NCI-H226 (cell line): ENCODE data around the gene CEBPZ.
A peak's percentile ranks its signal among the peaks of the same experiment; 100 is the strongest.
"Not testable (repeated sequence)": the region's sequence is repeated elsewhere in the genome, so short reads cannot be mapped to it uniquely, and the experiment has no call there.

Source experiments
- DNase-seq: peaks from one replicate; pipeline ENCODE4 v3.0.0-alpha.2; 2015

The CEBPZ gene

DNA sequence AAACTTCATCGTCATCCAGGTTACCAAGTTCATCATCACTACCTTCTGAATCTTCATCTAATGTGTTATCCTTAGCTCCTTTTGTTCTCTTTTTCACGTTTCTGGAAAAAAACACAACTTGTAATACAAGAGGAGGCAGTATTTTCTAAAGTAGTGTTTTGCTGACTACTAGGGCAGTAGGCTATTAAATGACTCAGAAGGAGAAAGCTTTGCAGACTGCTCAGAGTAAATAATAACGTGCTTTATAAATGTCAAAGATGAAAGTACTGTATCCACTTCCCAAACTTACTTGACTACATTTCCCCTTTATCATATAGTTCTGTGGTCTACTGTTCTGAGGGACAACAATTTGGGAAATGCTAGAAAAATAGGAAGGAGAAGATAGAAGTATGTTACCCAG lies 19.5 kb downstream of the CEBPZ start:
- DNase-seq: no peak

DNA sequence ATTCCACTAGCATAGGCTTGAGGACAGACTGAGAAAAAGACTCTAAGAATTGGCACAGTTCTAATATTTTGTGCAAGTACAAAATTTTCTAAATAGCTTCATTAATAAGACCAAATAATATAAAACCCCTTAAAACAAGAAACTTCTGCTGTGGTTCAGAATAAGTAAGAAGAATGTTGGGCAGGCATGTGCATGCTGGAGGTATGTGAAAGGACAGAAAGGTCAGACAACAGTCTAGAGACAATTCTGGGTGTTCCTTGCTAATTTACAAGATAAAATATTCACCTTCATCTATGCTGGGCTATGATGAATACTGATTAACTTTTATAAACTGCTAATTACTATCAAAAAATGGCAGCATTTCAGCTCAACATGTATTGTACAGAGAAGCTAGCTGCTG lies 20.2 kb downstream of the CEBPZ start:
- DNase-seq: no peak

DNA sequence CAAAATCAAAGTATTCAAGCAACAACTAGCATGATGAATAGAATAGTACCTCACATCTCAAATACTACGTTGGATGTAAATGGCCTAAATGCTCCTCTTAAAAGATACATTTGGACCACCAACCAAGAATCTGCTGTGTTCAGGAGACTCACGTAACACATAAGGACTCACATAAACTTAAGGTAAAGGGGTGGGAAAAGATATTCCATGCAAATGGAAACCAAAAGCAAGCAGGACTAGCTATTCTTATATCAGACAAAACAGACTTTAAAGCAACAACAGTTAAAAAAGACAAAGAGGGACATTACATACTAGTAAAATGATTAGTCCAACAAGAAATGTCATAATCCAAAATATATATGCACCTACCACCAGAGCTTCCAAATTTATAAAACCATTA lies 24.6 kb downstream of the CEBPZ start:
- not testable (repeated sequence) for DNase-seq

DNA sequence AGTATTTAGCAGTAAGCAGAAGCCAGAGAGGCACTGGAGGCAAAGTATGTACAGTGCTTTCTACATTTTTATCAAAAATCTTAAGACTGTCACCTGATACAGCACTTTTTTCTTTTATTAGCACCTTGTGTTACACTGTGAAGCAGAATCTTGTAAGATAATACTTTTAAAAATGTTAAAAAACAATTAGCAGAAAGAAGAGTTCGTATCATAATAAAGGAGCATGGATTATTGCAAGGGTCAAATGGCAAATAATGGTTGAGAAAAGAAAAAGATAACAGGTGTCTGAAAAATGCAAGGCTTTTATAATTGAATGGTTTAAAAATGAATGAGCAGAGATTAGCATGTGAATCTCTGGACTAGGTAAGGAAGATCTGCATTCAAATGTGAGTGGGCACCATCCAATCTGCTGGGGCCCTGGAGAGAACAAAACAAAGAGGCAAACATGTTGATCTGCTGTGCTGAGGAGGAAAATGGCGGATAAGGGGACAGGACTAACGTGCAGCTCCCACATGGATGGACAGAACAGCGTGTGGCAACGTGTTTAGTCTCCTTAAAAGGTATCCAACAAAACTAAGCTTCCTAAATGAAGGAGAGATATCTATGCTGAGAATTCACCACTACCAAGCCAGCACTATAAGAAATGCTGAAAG lies 25.6 kb downstream of the CEBPZ start:
- DNase-seq: no peak

DNA sequence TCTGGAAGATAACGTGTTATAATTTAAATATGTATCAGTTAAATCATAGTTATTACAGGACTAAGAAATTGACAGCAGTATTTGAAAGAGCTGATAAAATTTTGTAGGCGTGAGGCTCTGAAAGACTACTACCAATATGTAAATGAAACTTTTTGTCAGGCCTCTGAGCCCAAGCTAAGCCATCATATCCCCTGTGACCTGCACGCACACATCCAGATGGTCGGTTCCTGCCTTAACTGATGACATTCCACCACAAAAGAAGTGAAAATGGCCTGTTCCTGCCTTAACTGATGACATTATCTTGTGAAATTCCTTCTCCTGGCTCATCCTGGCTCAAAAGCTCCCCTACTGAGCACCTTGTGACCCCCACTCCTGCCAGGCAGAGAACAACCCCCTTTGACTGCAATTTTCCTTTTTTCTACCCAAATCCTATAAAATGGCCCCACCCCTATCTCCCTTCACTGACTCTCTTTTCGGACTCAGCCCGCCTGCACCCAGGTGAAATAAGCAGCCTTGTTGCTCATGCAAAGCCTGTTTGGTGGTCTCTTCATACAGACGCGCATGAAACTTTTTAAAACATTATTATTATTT lies 26.2 kb downstream of the CEBPZ start:
- not testable (repeated sequence) for DNase-seq

DNA sequence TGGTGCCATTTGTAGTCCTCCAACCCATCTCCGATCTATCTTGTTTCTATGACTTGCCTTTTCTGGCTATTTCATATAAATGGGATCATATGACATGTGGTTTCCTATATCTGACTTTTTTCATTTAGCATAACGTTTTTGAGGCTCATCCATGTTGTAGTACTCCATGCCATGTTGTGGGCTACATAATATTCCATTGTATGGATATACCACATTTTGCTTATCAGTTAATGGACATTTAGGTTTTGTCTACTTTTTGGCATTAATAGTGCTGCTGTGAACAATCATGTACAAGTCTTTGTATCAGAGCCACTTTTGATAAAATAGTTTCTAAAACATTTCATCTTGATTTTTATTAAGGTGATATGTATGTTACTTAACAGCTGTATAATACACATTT lies 27.7 kb downstream of the CEBPZ start:
- DNase-seq: no peak

DNA sequence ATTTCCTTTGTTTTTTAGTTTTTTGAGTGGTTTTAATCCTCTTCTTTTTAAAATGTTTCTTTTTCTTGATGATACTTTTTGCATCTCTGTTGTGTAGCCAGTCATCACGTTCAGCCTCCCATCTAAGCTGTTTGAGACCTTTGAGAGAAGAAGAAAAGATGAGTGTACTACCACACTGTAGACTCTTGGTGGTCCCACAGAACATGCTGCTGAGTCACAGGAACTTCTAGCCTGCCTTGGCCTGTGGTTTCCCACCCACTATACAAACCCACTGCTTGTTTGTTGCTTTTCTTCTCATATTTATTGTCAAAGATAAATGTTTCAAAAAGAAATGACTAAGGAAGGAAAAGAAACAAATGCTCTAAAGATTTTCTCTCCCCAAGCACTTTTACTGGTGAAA lies 29.6 kb downstream of the CEBPZ start:
- DNase-seq: no peak

DNA sequence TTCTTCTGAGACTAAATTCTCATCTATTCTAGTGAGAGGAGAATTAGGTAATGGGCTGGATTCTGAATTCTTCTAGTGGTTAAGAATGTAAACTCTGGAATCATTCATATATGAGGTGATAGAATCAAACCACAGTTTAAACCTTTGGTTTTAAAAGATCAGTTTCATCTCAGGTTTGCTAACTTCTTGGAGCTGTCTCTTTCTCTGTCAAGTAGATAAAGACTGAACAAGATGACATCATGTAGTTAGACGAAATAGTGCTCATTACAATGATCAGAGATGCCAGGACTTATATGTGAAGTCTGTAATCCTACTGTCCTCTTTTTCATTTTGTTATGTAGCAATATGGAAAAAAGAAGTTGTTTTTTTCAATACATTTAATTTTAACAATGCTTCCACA lies 30.2 kb downstream of the CEBPZ start:
- DNase-seq: no peak

DNA sequence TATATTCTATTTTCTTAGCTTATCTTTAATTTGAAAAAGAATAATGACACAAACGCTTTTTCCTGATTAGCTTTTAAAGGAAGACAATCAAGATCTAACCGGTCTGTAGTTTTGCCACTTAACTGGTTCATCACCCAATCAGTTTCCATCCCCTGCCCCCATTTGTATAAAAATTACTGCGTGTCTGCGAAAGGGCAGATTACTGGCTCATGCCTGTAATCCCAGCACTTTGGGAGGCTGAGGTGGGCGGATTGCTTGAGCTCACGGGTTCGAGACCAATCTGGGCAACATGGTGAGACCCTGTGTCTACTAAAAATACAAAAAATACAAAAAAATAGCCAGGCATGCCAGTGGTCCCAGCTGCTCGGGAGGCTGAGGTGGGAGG lies 32.7 kb downstream of the CEBPZ start:
- DNase-seq: no peak

DNA sequence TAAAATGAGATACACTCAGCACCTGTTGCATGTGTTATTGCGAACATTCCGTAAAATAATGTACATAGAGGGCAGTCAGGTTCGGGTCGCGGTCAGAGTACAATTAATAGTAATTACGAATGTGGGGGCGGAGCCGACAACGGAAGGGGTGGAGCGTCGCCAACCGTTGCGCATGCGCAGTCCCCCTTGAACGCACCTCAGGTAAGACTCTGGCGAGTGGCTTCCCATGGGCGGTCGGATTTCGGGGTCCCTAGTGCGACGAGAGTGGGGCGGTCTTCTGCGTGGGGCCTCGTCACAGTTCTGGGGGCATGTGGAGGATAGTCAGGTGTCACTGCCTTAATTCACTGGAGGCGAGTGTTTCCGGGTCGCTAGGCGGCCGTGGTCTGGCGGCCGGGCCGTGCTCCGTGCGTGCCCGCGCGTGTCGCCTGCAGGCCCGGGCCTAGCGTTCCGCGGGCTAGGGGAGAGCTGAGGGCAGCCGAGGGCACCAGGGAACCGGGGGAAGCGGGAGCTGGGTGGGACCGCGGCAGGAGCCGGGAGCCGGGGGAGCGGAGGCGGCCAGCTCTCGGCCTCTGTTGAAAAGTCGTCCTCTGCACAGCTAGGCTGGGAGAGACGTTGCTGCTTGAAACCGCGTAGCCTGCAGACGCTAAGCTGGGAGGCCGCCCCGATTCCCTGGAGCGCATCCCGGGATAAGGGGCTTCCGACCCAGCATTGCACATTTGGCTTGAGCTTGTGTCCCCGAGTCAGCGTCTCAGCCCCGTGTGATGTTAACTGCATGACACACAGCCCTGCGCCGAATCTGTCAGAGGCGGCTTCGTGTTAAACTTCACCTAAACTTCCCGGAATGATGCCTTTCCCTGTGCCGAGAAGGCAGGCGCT lies 34.8 kb downstream of the CEBPZ start, which contains the start of gene CEBPZOS:
Gene CEBPZOS (plus strand): TSS at position 177 of the 876 bp plus-strand sequence. CDS start 3,209 bp downstream, outside the sequence.
- peak; percentile 43 for DNase-seq

DNA sequence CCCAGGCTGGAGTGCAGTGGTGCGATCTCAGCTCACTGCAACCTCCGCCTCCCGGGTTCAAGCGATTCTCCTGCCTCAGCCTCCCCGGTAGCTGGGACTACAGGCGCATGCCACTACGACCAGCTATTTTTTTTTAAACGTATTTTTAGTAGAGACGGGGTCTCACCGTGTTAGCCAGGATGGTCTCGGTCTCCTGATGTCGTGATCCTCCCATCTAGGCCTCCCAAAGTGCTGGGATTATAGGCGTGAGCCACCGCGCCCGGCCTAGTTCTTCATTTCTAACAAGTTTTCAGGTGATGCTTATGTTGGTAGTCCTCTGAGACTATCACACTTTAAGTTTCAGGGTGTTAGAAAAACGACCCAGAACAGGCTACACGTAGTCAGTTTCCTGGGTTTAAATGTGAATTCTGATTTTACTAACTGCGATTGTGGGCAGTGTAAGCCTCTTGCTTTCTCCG lies 35.5 kb downstream of the CEBPZ start:
- not testable (repeated sequence) for DNase-seq

DNA sequence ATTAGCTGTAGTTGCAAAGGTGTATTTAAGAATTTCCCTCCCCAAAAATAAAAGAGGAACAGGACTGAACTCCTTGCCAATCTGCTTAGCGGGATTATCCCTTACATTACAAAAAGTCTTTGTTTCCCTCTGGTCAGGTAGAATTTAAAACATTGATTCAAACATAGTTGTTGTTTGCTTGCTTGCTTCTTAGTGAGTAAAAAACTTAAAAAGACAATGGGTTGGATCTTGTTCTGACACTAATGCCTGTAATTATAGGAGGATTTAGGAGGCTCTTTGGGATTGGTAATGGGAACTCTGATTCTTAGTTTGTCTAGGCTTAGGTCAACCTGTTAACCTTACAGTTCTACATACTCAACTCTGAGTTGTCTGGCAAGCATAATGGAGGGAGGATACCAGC lies 38.8 kb downstream of the CEBPZ start:
- DNase-seq: no peak

DNA sequence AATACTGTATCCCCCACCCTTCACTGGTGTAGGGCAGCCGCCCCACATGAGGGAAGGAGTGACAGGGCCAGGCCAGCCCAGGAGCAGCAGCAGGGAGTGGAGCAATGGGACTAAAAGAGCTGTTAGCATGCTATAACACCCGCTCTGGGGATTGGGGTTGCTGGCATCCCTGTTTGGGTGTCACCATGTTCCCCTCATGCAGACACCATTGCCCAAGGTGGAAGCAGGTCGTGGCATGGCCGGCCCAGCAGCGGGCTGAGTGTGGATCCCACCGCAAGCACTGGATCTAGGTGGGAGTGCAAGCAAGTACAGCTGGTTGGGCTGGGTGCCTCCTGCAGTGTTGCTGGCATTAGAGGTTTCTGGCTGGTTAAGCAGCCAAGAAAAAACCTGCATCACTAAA lies 39.6 kb downstream of the CEBPZ start:
- DNase-seq: no peak

DNA sequence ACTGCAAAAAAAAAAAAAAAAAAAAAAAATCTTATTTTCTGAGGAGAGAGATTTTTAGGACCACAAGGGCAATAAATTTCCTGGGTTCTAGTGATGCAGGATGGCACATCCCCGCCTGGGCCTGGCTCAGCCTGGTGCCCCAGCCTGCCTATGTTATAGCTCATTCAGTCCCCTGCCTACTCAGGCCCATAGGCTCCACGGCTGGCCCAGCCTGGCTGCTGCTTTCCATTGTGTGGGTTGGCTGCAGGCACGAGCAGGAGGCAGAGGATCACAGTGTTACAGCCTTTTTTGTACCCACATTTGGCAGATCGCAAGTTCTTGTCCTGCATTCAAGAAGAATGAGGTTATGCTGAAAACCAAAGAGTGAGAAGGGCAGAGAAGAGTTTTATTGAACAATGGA lies 40.1 kb downstream of the CEBPZ start:
- no peak for DNase-seq

DNA sequence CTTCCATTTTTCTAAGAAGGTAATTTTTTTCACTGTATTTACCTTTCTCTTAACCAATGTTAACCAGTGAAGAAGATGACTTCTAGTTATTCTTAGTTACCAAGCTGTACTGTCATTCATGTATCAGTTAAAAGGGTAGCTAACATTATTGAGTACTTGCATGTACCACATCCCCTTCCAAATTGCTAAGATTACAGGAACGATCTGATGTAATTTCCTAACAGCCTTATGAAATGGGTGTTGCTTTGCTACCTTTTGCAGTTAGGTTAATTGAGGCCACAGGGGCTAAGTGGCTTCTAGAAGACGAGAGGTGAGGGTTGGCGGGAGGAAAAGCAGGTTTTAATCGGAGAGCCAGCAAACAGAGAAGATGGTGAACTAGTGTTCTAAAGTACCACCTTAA lies 41.1 kb downstream of the CEBPZ start:
- no peak for DNase-seq

DNA sequence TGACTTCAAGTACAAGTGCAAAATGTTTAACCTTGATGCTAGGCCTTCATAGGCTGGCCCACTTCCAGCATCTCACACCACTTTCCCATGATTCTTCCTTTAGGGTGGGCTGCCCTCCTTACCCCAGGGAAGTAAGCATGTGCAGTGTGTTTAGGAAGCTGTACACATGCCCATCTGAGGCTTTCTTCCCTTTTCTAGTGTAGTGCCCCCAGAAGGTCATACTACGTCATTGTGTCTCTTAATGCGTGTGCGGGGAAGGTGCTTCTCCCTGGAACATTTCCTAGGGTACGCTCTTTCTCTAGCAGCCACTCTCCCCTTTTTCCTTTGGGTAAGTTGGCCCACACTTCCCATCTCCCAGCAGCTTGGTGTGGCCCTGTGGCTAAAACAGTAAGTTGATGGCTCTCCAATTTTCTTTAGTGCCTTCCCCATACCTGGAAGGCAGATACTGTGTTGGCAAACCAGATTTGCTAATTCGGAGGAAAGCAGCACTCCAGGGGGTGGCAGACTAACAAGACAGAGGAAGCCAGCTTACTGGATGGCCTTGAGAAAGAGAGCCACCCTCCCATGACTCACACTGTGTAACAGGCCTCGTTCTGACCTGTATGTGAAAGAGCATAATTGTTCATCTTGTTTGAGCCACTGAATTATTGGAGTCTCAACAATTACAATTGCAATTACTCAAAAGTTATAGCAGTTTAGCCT lies 41.8 kb downstream of the CEBPZ start:
- peak; percentile 70 for DNase-seq

DNA sequence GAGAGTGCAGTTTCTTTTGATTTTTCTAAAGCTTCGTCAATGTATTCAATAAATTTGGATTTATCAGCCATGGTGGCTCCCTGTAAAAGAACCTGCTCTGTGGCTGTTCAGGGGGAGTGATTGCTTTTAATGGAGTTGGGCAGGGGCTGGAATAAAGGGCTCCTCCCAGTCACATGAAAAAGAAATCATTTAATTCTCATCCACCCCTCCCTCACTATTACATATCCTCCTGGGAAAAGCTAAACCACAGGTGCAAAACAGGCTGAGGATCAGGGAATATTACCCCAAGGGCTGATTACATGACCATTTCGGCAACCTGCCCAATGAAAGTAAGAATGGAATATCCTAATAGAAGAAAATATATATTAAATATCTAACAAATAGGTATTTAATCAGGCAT lies 42.8 kb downstream of the CEBPZ start, which contains the start of gene SULT6B1:
Gene SULT6B1 (minus strand): TSS at position 101 of the 400 bp plus-strand sequence. CDS start 30 bp downstream, at position 71.
- no peak for DNase-seq

DNA sequence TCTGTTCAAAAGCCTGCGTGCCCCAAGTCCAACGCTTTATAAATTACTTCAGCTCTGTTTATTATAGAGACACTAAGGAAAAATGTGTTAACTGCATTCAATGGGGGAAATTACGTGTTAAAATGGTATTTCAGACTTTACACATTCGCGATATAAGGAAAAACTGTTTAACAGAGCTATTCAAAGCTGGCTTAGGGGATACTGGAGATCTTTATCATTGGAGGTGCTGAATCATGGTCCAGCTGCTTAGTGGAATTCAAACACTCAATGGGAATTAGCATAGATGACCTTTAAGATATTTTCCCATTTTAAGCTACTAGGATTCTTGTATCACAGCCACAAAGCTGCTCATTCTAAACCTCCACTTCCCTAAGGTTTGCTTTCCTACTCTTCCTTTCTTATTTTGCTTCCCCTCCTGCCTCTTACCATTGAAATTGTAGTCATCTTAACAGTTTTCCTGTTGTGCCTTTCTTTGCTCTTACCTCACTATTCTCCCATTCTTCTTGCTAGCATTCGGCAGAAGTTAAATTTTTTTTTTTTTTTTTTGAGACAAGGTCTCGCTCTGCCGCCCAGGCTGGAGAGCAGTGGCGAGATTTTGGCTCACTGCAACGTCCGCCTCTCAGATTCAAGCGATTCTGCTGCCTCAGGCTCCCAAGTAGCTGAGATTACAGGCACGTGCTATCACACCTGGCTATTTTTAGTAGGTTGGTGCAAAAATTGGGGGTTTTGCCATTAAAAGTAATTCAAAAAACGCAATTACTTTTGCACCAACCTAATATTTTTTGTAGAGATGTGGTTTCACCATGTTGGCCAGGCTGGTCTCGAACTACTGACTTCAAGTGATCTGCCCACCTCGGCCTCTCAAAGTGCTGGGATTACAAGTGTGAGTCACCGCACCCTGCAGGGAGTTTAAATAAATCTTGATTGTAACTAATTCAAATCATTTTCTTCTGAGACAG lies 49.4 kb downstream of the CEBPZ start:
- DNase-seq: no peak

DNA sequence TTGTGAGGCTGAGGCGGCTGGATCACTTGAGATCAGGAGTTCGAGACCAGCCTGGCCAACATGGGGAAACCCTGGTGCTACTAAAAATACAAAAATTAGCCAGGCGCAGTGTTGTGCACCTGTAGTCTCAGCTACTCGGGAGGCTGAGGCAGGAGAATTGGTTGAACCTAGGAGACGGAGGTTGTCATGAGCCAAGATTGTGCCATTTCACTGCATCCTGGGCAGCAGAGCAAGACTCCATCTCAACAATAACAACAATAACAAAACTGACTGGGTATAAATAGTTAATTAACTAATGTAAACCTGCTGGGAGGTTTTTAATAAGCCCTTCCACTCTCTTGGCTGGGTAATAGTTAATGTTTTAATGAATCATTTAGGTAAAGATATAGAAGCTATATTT lies 50.8 kb downstream of the CEBPZ start:
- DNase-seq: no peak

DNA sequence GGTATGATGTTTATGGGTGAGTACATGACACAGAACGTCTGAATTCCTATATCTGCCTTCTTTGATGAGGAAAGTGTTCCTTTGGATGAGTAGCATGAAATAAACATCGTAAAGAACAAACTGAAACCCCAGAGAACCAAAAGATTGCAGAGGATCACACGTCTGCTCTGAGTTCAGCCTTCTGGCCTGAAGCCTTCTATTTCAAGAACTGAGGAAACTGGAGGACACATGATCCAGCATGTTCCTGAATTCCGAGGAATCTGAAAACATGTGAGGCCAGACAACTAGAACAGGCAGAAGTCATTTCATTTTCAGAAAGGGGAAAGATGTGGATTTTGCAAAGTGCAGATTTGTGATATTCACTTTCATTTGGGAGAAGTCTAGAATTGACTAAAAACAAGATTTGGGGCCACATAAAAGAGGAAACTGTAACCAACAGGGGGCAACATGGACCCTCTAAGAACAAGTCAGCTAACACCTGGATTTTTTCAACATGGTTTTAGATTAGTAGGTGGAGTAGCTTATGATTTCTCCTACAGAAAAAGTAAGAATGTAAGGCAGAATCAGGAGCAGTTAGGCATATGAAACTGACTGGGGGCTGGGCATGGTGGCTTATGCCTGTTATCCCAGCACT lies 51.3 kb downstream of the CEBPZ start:
- DNase-seq: no peak

DNA sequence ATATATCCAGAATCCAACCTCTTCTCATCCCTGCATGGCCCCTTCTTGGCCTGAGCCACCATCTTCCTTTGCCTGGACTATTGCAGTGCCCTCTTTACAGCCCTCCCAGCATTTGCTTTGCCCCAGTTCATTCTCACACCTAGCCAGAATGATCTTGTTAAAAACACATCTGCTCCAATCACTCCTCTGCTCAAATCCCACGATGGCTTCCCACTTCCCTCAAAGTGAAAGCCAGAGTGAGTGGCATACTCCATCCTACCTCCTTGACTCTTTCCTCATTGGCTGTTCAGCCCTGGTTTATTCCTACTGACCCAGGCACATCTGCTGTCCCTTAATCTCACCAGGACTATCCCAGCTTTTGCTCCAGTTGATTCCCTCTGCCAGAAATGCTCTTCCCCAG lies 57.7 kb downstream of the CEBPZ start:
- no peak for DNase-seq

DNA sequence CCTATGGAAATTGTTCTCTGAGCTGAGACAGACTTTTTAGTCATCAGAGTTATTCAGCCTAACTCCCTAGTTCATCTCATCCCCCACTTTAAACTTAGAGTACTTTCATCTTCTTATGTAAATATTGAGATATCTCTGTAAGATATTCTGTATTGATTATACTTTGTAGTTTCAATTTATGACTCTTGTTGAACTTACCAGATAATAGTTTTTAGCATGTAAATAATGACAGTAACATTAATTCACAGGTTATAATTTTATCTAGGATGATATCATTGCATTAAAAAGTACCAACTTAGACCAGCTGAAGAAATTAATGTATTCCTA lies 59.8 kb downstream of the CEBPZ start:
- DNase-seq: no peak
